ENCODE data around the gene COL18A1. TPM values are rescaled to one million over a fixed set of nuclear protein-coding genes. Genes with fewer than 3 reads are reported as not detected.

The COL18A1 gene
- total RNA-seq, 1 donor from 2014 or later: 52.6 TPM

GRCh38 chr21:45464309-45464708, 59.3 kb downstream of the COL18A1 start:
- Histone ChIP-seq H3K27ac (no peak overlapping the region), H3K9me3 (ENCODE audit: low read depth) (peaks cover 8% of the 10 kb centered on the region), H3K9ac (no peak overlapping the region), H3K4me1 (peaks cover 4% of the 10 kb centered on the region), H3K27me3 (no peaks in the 10 kb centered on the region), H3F3A (ENCODE audit: low read depth) (peaks cover 10% of the 10 kb centered on the region), H3K79me2 (ENCODE audit: low read depth) (peaks cover 48% of the 10 kb centered on the region), H3K4me2 (no peak overlapping the region), H4K20me1 (ENCODE audit: low read depth) (peaks cover 48% of the 10 kb centered on the region), H3K4me3 (no peak overlapping the region), H3K36me3 (peaks cover 8% of the 10 kb centered on the region), H2AFZ (replicated peaks) (no peak overlapping the region)
- no peak for TF ChIP-seq CTCF (IDR thresholded peaks at IDR 0.05)
- H3K27me3 Mint-ChIP-seq (ENCODE audit: insufficient read depth, low read depth): peaks cover 3% of the 10 kb centered on the region
- H3K36me3 Mint-ChIP-seq: peaks cover 21% of the 10 kb centered on the region
- no peak overlapping the region for H3K27ac Mint-ChIP-seq
- H3K4me1 Mint-ChIP-seq: peaks cover 4% of the 10 kb centered on the region
- H3K4me3 Mint-ChIP-seq: no peak overlapping the region
- DNase-seq (ENCODE audit: low spot score): no peak
- H3K9me3 Mint-ChIP-seq: peaks cover 19% of the 10 kb centered on the region

- H3K27me3 Mint-ChIP-seq (ENCODE audit: insufficient read depth, low read depth): peaks cover 3% of the 10 kb centered on the region
- H3K27ac Mint-ChIP-seq: no peak overlapping the region
- H3K79me2 ChIP-seq (ENCODE audit: low read depth): peaks cover 51% of the 10 kb centered on the region
- H3K27ac ChIP-seq: no peak overlapping the region
- H3K4me1 Mint-ChIP-seq: peaks cover 12% of the 10 kb centered on the region
- no peak overlapping the region for H3K9ac ChIP-seq
- H3F3A ChIP-seq (ENCODE audit: low read depth): peaks cover 18% of the 10 kb centered on the region
- H4K20me1 ChIP-seq (ENCODE audit: low read depth): peaks cover 56% of the 10 kb centered on the region
- no peak overlapping the region for H3K4me2 ChIP-seq
- H3K4me3 ChIP-seq: no peak overlapping the region
- H3K4me3 Mint-ChIP-seq: no peak overlapping the region
- no peaks in the 10 kb centered on the region for H3K27me3 ChIP-seq
- peaks cover 21% of the 10 kb centered on the region for H3K36me3 Mint-ChIP-seq
- H3K4me1 ChIP-seq: peaks cover 11% of the 10 kb centered on the region
- TF ChIP-seq CTCF (IDR thresholded peaks at IDR 0.05): no peak
- no peak for TF ChIP-seq EZH2phosphoT487 (IDR thresholded peaks at IDR 0.05)
- no peak for TF ChIP-seq EZH2 (IDR thresholded peaks at IDR 0.05)
- no peak for DNase-seq (ENCODE audit: low spot score)
- peaks cover 8% of the 10 kb centered on the region for H3K36me3 ChIP-seq
- H3K9me3 Mint-ChIP-seq: peaks cover 19% of the 10 kb centered on the region
- H2AFZ ChIP-seq (replicated peaks): no peak overlapping the region
- peaks cover 8% of the 10 kb centered on the region for H3K9me3 ChIP-seq (ENCODE audit: low read depth)
Measured at GRCh38 chr21:45465105-45465504, 60.1 kb downstream of the COL18A1 start.

GRCh38 chr21:45465611-45466329, 60.8 kb downstream of the COL18A1 start:
- Histone ChIP-seq H3K36me3 (peaks cover 8% of the 10 kb centered on the region), H3K27me3 (no peaks in the 10 kb centered on the region), H3K79me2 (ENCODE audit: low read depth) (peaks cover 57% of the 10 kb centered on the region), H3K4me2 (no peak overlapping the region), H2AFZ (replicated peaks) (no peak overlapping the region), H3F3A (ENCODE audit: low read depth) (peaks cover 20% of the 10 kb centered on the region), H3K9ac (no peak overlapping the region), H3K27ac (no peak overlapping the region), H4K20me1 (ENCODE audit: low read depth) (peaks cover 63% of the 10 kb centered on the region), H3K4me1 (peaks cover 15% of the 10 kb centered on the region), H3K9me3 (ENCODE audit: low read depth) (peaks cover 8% of the 10 kb centered on the region), H3K4me3 (no peak overlapping the region)
- Mint-ChIP-seq H3K27me3 (ENCODE audit: insufficient read depth, low read depth) (peaks cover 5% of the 10 kb centered on the region), H3K4me1 (peaks cover 17% of the 10 kb centered on the region), H3K9me3 (peaks cover 15% of the 10 kb centered on the region), H3K36me3 (peaks cover 17% of the 10 kb centered on the region), H3K4me3 (no peak overlapping the region), H3K27ac (no peak overlapping the region)
- TF ChIP-seq CTCF (IDR thresholded peaks at IDR 0.05) (no peak), EZH2 (IDR thresholded peaks at IDR 0.05) (no peak), EZH2phosphoT487 (IDR thresholded peaks at IDR 0.05) (no peak)
- no peak for DNase-seq (ENCODE audit: low spot score)
